Measurements from ENCODE around the gene PSMD10. TPM values are rescaled to one million over a fixed set of nuclear protein-coding genes. Genes with fewer than 3 reads are reported as not detected.

Gene PSMD10
- 65.3 to 89.3 TPM (median 70.2 TPM) in 3 replicates for polyA plus RNA-seq
- 35.5 TPM for polyA plus RNA-seq (2011; ENCODE audit: low read depth)
- polyA plus RNA-seq (2011; cell fraction: cytosol; rRNA removed) = 67.9 and 113 TPM in 2 replicates
- polyA plus RNA-seq (2011; cell fraction: nucleus; rRNA removed) = 44.0 and 54.7 TPM in 2 replicates
- polyA plus RNA-seq (2012; ENCODE audit: low replicate concordance) = 44.6 and 50.6 TPM in 2 replicates
- polyA minus RNA-seq = 9.6 to 37.8 TPM (median 21.8 TPM) in 3 replicates
- 22.4 TPM for polyA minus RNA-seq (2011; cell fraction: cytosol; rRNA and poly(A)+ RNA removed)
- polyA minus RNA-seq (2011; cell fraction: nucleus; rRNA and poly(A)+ RNA removed) = 6.1 and 15.6 TPM in 2 replicates

GRCh38 chrX:108091264-108091877, at the start of gene PSMD10, which contains the start of gene ATG4A:
Gene PSMD10, minus strand, starts transcription at chrX:108091542. Its CDS starts 22 bp downstream, at chrX:108091520.
Gene ATG4A, plus strand, starts transcription at chrX:108091778. Its CDS starts 49 bp downstream, at chrX:108091827.
- Histone ChIP-seq H3K9me3 (ENCODE audit: control insufficient read depth, low read depth, low read length) (no peaks in the 10 kb centered on the region), H4K20me1 (ENCODE audit: control insufficient read depth, extremely low read depth, insufficient read depth, low read length) (no peaks in the 10 kb centered on the region), H3K27me3 (ENCODE audit: control insufficient read depth, extremely low read depth, insufficient read depth, low read length) (no peaks in the 10 kb centered on the region), H2AFZ (ENCODE audit: control insufficient read depth, low read length) (peak within 1 kb of the TSS; percentile 84), H3K9ac (ENCODE audit: control insufficient read depth, extremely low read depth, insufficient read depth, low read length) (peak within 1 kb of the TSS; percentile 77), H3K4me2 (ENCODE audit: control insufficient read depth, extremely low read depth, insufficient read depth, low read depth, low read length) (peak within 1 kb of the TSS; percentile 77), H3K9me1 (ENCODE audit: control insufficient read depth, extremely low read depth, insufficient read depth, low read length) (no peaks in the 10 kb centered on the region), H3K4me3 (ENCODE audit: control insufficient read depth in 2 of 3, extremely low read depth in 1 of 3, insufficient read depth in 2 of 3, low read depth in 1 of 3, low read length in 3 of 3) (peak within 1 kb of the TSS; percentile 31 to 84 (median 57)), H3K4me1 (ENCODE audit: control insufficient read depth, extremely low read depth, insufficient read depth, low read length) (peaks cover 2% of the 10 kb centered on the region), H3K27ac (ENCODE audit: control insufficient read depth, insufficient read depth, low read length) (peak within 1 kb of the TSS; percentile 86), H3K79me2 (ENCODE audit: control insufficient read depth, insufficient read depth, low read length) (peaks cover 21% of the 10 kb centered on the region), H3K36me3 (ENCODE audit: control insufficient read depth in 2 of 2, extremely low read depth in 1 of 2, insufficient read depth in 2 of 2, low read length in 2 of 2) (no peaks in the 10 kb centered on the region)
- no peak for TF ChIP-seq CTCF (optimal IDR thresholded peaks at IDR 0.05 in 1 of 3, IDR thresholded peaks at IDR 0.05 in 1 of 3, conservative IDR thresholded peaks at IDR 0.05 in 1 of 3; ENCODE audit: extremely low read depth in 1 of 3, insufficient read depth in 2 of 3, low read length in 3 of 3)
- TF ChIP-seq EZH2 (IDR thresholded peaks at IDR 0.05; ENCODE audit: low read length) = no peak
- DNase-seq (ENCODE audit: low read depth, low spot score) (peak; percentile 61), FAIRE-seq (peak; percentile 56)
- dilution Hi-C loops (cut with MboI; ENCODE audit: extremely low pct_ligation_motif_present, low sequenced_read_pairs) = no loop called here

- Histone ChIP-seq H3K27ac (ENCODE audit: control insufficient read depth, insufficient read depth, low read length) (no peak overlapping the region), H3K9ac (ENCODE audit: control insufficient read depth, extremely low read depth, insufficient read depth, low read length) (no peak overlapping the region), H3K27me3 (ENCODE audit: control insufficient read depth, extremely low read depth, insufficient read depth, low read length) (no peaks in the 10 kb centered on the region), H4K20me1 (ENCODE audit: control insufficient read depth, extremely low read depth, insufficient read depth, low read length) (no peaks in the 10 kb centered on the region), H3K4me1 (ENCODE audit: control insufficient read depth, extremely low read depth, insufficient read depth, low read length) (no peaks in the 10 kb centered on the region), H2AFZ (ENCODE audit: control insufficient read depth, low read length) (no peak overlapping the region), H3K9me1 (ENCODE audit: control insufficient read depth, extremely low read depth, insufficient read depth, low read length) (no peaks in the 10 kb centered on the region), H3K36me3 (ENCODE audit: control insufficient read depth in 2 of 2, extremely low read depth in 1 of 2, insufficient read depth in 2 of 2, low read length in 2 of 2) (peaks cover 0 to 2% of the 10 kb centered on the region in 2 experiments), H3K4me2 (ENCODE audit: control insufficient read depth, extremely low read depth, insufficient read depth, low read depth, low read length) (no peak overlapping the region), H3K9me3 (ENCODE audit: control insufficient read depth, low read depth, low read length) (no peaks in the 10 kb centered on the region), H3K4me3 (ENCODE audit: control insufficient read depth in 2 of 3, extremely low read depth in 1 of 3, insufficient read depth in 2 of 3, low read depth in 1 of 3, low read length in 3 of 3) (no peak overlapping the region), H3K79me2 (ENCODE audit: control insufficient read depth, insufficient read depth, low read length) (no peaks in the 10 kb centered on the region)
- DNase-seq (ENCODE audit: low read depth, low spot score) = no peak
- dilution Hi-C loops (cut with MboI; ENCODE audit: extremely low pct_ligation_motif_present, low sequenced_read_pairs) = no loop called here
- TF ChIP-seq CTCF (optimal IDR thresholded peaks at IDR 0.05 in 1 of 3, IDR thresholded peaks at IDR 0.05 in 1 of 3, conservative IDR thresholded peaks at IDR 0.05 in 1 of 3; ENCODE audit: extremely low read depth in 1 of 3, insufficient read depth in 2 of 3, low read length in 3 of 3) = peak; percentile 43 to 62 (median 48)
- TF ChIP-seq EZH2 (IDR thresholded peaks at IDR 0.05; ENCODE audit: low read length) = no peak
- no peak for FAIRE-seq
These were observed 47.7 kb upstream of the PSMD10 start for GRCh38 chrX:108138814-108139702.

Data from keratinocyte (primary cell).